B cell (primary cell): Measurements from ENCODE around the gene MGARP. TPM values are rescaled to one million over a fixed set of nuclear protein-coding genes. Genes with fewer than 3 reads are reported as not detected.

Experiments
- ATAC-seq: fragments of 200-7000 bp; cut with Tn5 transposase; one replicate; pipeline ENCODE4 v1.10.0; 2021; ENCODE audit warnings: low read depth, mild to moderate bottlenecking, moderate number of reproducible peaks, moderate library complexity
- CTCF ChIA-PET: fragments of 350-600 bp; sonication (Branson Sonifier 250); formaldehyde crosslinking; loops from one replicate; lab custom pipeline; 2021; ENCODE audit warnings: antibody characterized with exemption, inconsistent platforms; lab: Charles Lee
- POLR2A ChIA-PET: fragments of 350-600 bp; sonication (Branson Sonifier 250); formaldehyde crosslinking; loops from one replicate; lab custom pipeline; 2021; ENCODE audit warnings: antibody characterized with exemption; lab: Charles Lee
- DNase-seq: peaks from one replicate; pipeline ENCODE4 v3.0.0; 2013
- H2AFZ ChIP-seq: 2 replicates; pipeline ENCODE4 v1.6.1; 2012; ENCODE audit warnings: mild to moderate bottlenecking, low read depth, low read length; ENCODE audit not compliant: insufficient read depth, poor library complexity, severe bottlenecking
- H3K27ac ChIP-seq, 2 donors: 1 replicate in 1 of 2; 2 replicates in 1 of 2; pipeline ENCODE4 v1.5.1; 2012 to 2013; ENCODE audit warnings: low read length in 2 of 2, mild to moderate bottlenecking in 2 of 2, moderate library complexity in 1 of 2
- H3K27me3 ChIP-seq, 4 experiments: fragments of 200-600 bp in 1 of 4; sonication (generic) in 1 of 4; replicated peaks in 1 of 4; 1 replicate in 2 of 4; 2 replicates in 2 of 4; pipeline versions ENCODE4 v1.6.1 to v1.7.0; 2013 to 2016; ENCODE audit warnings: low read length in 3 of 4, mild to moderate bottlenecking in 2 of 4, mixed read lengths in 1 of 4, moderate library complexity in 1 of 4; ENCODE audit not compliant: insufficient read depth in 4 of 4, control insufficient read depth in 3 of 4; ENCODE audit errors: control extremely low read depth in 1 of 4
- H3K36me3 ChIP-seq, 2 experiments: replicated peaks in 1 of 2; 1 replicate in 1 of 2; 2 replicates in 1 of 2; pipeline versions ENCODE4 v1.6.1 to v1.7.1; 2013; ENCODE audit warnings: low read length in 1 of 2; ENCODE audit not compliant: insufficient read depth in 2 of 2, control insufficient read depth in 1 of 2; ENCODE audit errors: control extremely low read depth in 1 of 2, extremely low read depth in 1 of 2
- H3K4me1 ChIP-seq, 2 donors: fragments of 200-600 bp in 1 of 2; sonication (generic) in 1 of 2; 1 replicate in 1 of 2; 2 replicates in 1 of 2; pipeline versions ENCODE4 v1.5.1 to v1.6.1; 2013 to 2017; ENCODE audit warnings: low read length in 2 of 2; ENCODE audit not compliant: control insufficient read depth in 2 of 2, insufficient read depth in 2 of 2
- H3K4me2 ChIP-seq: replicated peaks from 2 replicates; pipeline ENCODE3; 2012; ENCODE audit warnings: mild to moderate bottlenecking, low read depth, low read length; ENCODE audit not compliant: poor library complexity, severe bottlenecking
- H3K4me3 ChIP-seq, 5 experiments: fragments of 200-600 bp in 1 of 5; sonication (generic) in 1 of 5; 1 replicate in 3 of 5; 2 replicates in 2 of 5; pipeline versions ENCODE4 v1.5.1 to v1.7.0; 2011 to 2016; ENCODE audit warnings: low read length in 4 of 5, mild to moderate bottlenecking in 4 of 5, low read depth in 2 of 5, control low read depth in 1 of 5, moderate library complexity in 1 of 5; ENCODE audit not compliant: insufficient read depth in 1 of 5; ENCODE audit errors: control extremely low read depth in 1 of 5, extremely low read depth in 1 of 5
- H3K79me2 ChIP-seq: fragments of 200-600 bp; sonication (generic); one replicate; pipeline ENCODE4 v1.6.0; 2016; ENCODE audit warnings: low read length; ENCODE audit not compliant: control insufficient read depth, insufficient read depth
- H3K9ac ChIP-seq: fragments of 200-600 bp; sonication (generic); 2 replicates; pipeline ENCODE4 v1.6.1; 2017; ENCODE audit warnings: mild to moderate bottlenecking, low read length, moderate library complexity
- H3K9me3 ChIP-seq, 3 donors: one replicate each; pipeline versions ENCODE4 v1.6.1 to v1.7.1; 2013; ENCODE audit warnings: low read length in 2 of 3; ENCODE audit not compliant: control insufficient read depth in 2 of 3, insufficient read depth in 1 of 3; ENCODE audit errors: control extremely low read depth in 1 of 3
- H4K20me1 ChIP-seq: 2 replicates; pipeline ENCODE4 v1.6.0; 2012; ENCODE audit warnings: mild to moderate bottlenecking, low read length; ENCODE audit not compliant: insufficient read depth, control insufficient read depth, poor library complexity, severe bottlenecking
- H3K27ac Mint-ChIP-seq: one replicate; pipeline ENCODE4 v1.8.0; 2021; ENCODE audit warnings: mixed read lengths
- H3K27me3 Mint-ChIP-seq: one replicate; pipeline ENCODE4 v1.8.0; 2021; ENCODE audit warnings: mixed read lengths
- H3K4me1 Mint-ChIP-seq: one replicate; pipeline ENCODE4 v1.8.0; 2021; ENCODE audit warnings: mixed read lengths
- H3K4me3 Mint-ChIP-seq: one replicate; pipeline ENCODE4 v1.8.0; 2021; ENCODE audit warnings: mixed read lengths
- H3K9me3 Mint-ChIP-seq: one replicate; pipeline ENCODE4 v1.8.0; 2022; ENCODE audit warnings: mixed read lengths; ENCODE audit not compliant: insufficient read depth
- EZH2 ChIP-seq: IDR thresholded peaks from 2 replicates; pipeline ENCODE4 v1.6.1; 2012; ENCODE audit warnings: borderline replicate concordance, low read depth, mild to moderate bottlenecking, moderate library complexity, low read length; ENCODE audit not compliant: insufficient read depth, poor library complexity, severe bottlenecking
- WGBS: methylation state at CpG from one replicate; pipeline ENCODE4 v1.1.5; 2013; ENCODE audit warnings: missing lambda C conversion rate; ENCODE audit not compliant: insufficient coverage; 5-methylcytosine and 5-hydroxymethylcytosine counted together
- intact Hi-C: fragments of 100-400 bp; cut with micrococcal nuclease; formaldehyde crosslinking; loops from one replicate; pipeline ENCODE4 v1.10.0; 2022
- polyA plus RNA-seq: library from polyadenylated mRNA; depleted of rRNA; stranded (reverse); fragments of >200 nt; gene quantifications from 2 replicates; pipeline ENCODE4 v1.2.3, GENCODE V29; 2012
- total RNA-seq, 2 donors: library from RNA; stranded (reverse); fragments of 120-200 nt in 1 of 2; gene quantifications; 1 replicate in 1 of 2; 2 replicates in 1 of 2; pipeline versions ENCODE4 v1.2.3 to v1.2.4, GENCODE V29; 2013 to 2022
- TF ChIP-seq, protein P1 (sequence below): fragments of 200-600 bp; IDR thresholded peaks from one replicate; pipeline ENCODE4 v1.8.0; 2022; ENCODE audit warnings: antibody characterized with exemption, mild to moderate bottlenecking

MGARP gene
- total and polyA plus RNA-seq, 2 donors (not counting 1 experiment from before 2014, with no cell fraction given) = 0.28 TPM; not detected in 1

DNA sequence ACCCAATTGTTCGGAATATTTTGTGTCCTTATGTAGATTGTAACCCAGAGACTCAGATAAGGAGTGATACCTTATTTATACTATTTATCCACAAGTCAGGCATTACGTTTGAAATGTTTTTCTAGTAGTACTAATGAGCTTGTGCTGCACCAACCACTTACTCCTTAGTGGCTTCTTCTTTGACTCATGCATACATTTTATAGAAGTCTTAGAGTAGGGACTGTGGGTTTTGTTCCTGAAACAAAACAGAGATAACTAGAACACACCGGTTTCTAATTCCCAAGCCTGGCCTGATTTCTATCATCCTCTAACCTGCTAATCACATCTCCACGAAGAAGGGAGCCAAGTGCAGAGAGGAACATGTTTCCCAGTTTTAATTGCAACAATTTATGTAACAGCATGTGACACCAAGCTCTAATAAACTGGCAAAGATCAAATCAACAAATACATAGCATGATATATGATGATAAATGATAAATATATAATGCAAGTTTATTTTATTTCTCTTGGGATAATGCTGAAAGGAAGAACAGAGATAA, 32.3 kb downstream of the MGARP start:
- Histone ChIP-seq H3K4me1 (no peaks in the 10 kb centered on the region), H3K27ac (no peak overlapping the region), H3K9ac (no peak overlapping the region), H4K20me1 (no peaks in the 10 kb centered on the region), H3K27me3 (no peaks in the 10 kb centered on the region), H3K9me3 (no peaks in the 10 kb centered on the region), H3K4me2 (no peak overlapping the region), H3K36me3 (no peaks in the 10 kb centered on the region), H2AFZ (no peak overlapping the region), H3K79me2 (no peaks in the 10 kb centered on the region), H3K4me3 (no peak overlapping the region)
- DNase-seq (no peak), ATAC-seq (no peak)
- no peak overlapping the region for H3K4me3 Mint-ChIP-seq
- H3K27me3 Mint-ChIP-seq = no peaks in the 10 kb centered on the region
- TF ChIP-seq, protein P1, sequence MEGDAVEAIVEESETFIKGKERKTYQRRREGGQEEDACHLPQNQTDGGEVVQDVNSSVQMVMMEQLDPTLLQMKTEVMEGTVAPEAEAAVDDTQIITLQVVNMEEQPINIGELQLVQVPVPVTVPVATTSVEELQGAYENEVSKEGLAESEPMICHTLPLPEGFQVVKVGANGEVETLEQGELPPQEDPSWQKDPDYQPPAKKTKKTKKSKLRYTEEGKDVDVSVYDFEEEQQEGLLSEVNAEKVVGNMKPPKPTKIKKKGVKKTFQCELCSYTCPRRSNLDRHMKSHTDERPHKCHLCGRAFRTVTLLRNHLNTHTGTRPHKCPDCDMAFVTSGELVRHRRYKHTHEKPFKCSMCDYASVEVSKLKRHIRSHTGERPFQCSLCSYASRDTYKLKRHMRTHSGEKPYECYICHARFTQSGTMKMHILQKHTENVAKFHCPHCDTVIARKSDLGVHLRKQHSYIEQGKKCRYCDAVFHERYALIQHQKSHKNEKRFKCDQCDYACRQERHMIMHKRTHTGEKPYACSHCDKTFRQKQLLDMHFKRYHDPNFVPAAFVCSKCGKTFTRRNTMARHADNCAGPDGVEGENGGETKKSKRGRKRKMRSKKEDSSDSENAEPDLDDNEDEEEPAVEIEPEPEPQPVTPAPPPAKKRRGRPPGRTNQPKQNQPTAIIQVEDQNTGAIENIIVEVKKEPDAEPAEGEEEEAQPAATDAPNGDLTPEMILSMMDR = no peak
- no peak for TF ChIP-seq EZH2
- intact Hi-C loops = no loop called here
- ChIA-PET POLR2A (no interaction called here), CTCF (interaction anchor here (1.7 kb wide), 1 partner anchor 20 kb away, joined by 3 read pairs; no protein-coding TSS in a partner anchor)
- peaks cover 1% of the 10 kb centered on the region for H3K4me1 Mint-ChIP-seq
- WGBS = 100% methylated on average over 1 of the region's 4 CpGs
- no peaks in the 10 kb centered on the region for H3K9me3 Mint-ChIP-seq
- H3K27ac Mint-ChIP-seq = no peak overlapping the region

DNA sequence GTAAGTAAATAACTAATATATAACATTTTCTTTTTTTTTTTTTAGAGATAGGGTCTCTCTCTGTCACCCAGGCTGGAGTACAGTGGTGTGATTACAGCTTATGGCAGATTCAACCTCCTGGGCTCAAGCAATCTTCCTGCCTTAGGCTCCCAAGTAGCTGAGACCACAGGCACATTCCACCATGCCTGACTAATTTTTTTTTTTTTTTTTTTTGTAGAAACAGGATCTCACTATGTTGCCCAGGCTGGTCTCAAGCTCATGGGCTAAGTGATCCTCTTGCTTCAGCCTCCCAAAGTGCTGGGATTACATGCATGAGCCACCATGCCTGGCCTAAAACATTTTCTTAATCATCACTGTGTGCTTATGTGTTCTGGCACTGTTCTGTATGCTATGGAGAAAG, 32.8 kb downstream of the MGARP start:
- TF ChIP-seq, protein P1 = no peak
- TF ChIP-seq EZH2 = no peak
- H3K4me3 Mint-ChIP-seq = no peak overlapping the region
- H3K4me1 Mint-ChIP-seq = no peaks in the 10 kb centered on the region
- ATAC-seq (no peak), DNase-seq (no peak)
- no peaks in the 10 kb centered on the region for H3K9me3 ChIP-seq
- no peaks in the 10 kb centered on the region for H3K79me2 ChIP-seq
- POLR2A ChIA-PET = no interaction called here
- intact Hi-C loops = no loop called here
- H3K27ac Mint-ChIP-seq = no peak overlapping the region
- no peaks in the 10 kb centered on the region for H3K4me1 ChIP-seq
- H3K27me3 Mint-ChIP-seq = no peaks in the 10 kb centered on the region
- no peaks in the 10 kb centered on the region for H3K9me3 Mint-ChIP-seq
- CTCF ChIA-PET = interaction anchor here (1.7 kb wide), 1 partner anchor 19 kb away, joined by 3 read pairs; no protein-coding TSS in a partner anchor
- no peak overlapping the region for H2AFZ ChIP-seq
- no peaks in the 10 kb centered on the region for H3K27me3 ChIP-seq
- H3K4me2 ChIP-seq = no peak overlapping the region
- no peak overlapping the region for H3K27ac ChIP-seq
- H3K36me3 ChIP-seq = no peaks in the 10 kb centered on the region
- H4K20me1 ChIP-seq = no peaks in the 10 kb centered on the region
- H3K9ac ChIP-seq = no peak overlapping the region
- H3K4me3 ChIP-seq = no peak overlapping the region
